Measurements from ENCODE around the gene FOXRED1.

The FOXRED1 gene

GRCh38 chr11:126277780-126278179, 8.8 kb downstream of the FOXRED1 start:
- H3K27ac ChIP-seq = no peak overlapping the region
- no peak for TF ChIP-seq CTCF (conservative IDR thresholded peaks at IDR 0.05)

- H3K27ac ChIP-seq = no peak overlapping the region
- no peak for TF ChIP-seq CTCF (conservative IDR thresholded peaks at IDR 0.05)
These were observed 10.2 kb downstream of the FOXRED1 start for GRCh38 chr11:126279191-126279590.

GRCh38 chr11:126280595-126280994, 11.6 kb downstream of the FOXRED1 start:
- no peak overlapping the region for H3K27ac ChIP-seq
- no peak for TF ChIP-seq CTCF (conservative IDR thresholded peaks at IDR 0.05)

GRCh38 chr11:126281245-126281644, 12.3 kb downstream of the FOXRED1 start:
- H3K27ac ChIP-seq = peak overlapping the region; percentile 98
- no peak for TF ChIP-seq CTCF (conservative IDR thresholded peaks at IDR 0.05)

GRCh38 chr11:126281666-126282175, 12.8 kb downstream of the FOXRED1 start:
- H3K27ac ChIP-seq = peak overlapping the region; percentile 98
- no peak for TF ChIP-seq CTCF (conservative IDR thresholded peaks at IDR 0.05)

GRCh38 chr11:126282361-126282735, 13.4 kb downstream of the FOXRED1 start:
- peak overlapping the region; percentile 98 for H3K27ac ChIP-seq
- TF ChIP-seq CTCF (conservative IDR thresholded peaks at IDR 0.05) = no peak

- no peak for TF ChIP-seq CTCF (conservative IDR thresholded peaks at IDR 0.05)
- peak within 1 kb of the TSS; percentile 98 for H3K27ac ChIP-seq
These were observed 14.0 kb downstream of the FOXRED1 start, which contains the start of gene TIRAP for GRCh38 chr11:126282736-126283591. TIRAP (plus strand) TSS chr11:126283093; CDS start chr11:126290895, 7,802 bp downstream.
